ENCODE results near the gene TSPAN15. TPM values are rescaled to one million over a fixed set of nuclear protein-coding genes. Genes with fewer than 3 reads are reported as not detected.
"Not testable (repeated sequence)": the region's sequence is repeated elsewhere in the genome, so short reads cannot be mapped to it uniquely, and the experiment has no call there.

TSPAN15 gene
- total RNA-seq, 2 donors from 2014 or later = 6.6 to 7.7 TPM

- H3K4me1 ChIP-seq = peaks cover 0 to 16% of the 10 kb centered on the region in 2 donors
- no peaks in the 10 kb centered on the region for H3K9me3 ChIP-seq
- no peak for TF ChIP-seq CTCF (IDR thresholded peaks at IDR 0.05)
- H3K27ac ChIP-seq = no peak overlapping the region
- no peak for DNase-seq (ENCODE audit: low spot score)
- H3K27me3 ChIP-seq = no peaks in the 10 kb centered on the region
- no peaks in the 10 kb centered on the region for H3K36me3 ChIP-seq
- H3K4me3 ChIP-seq = no peak overlapping the region
Observed at GRCh38 chr10:69443354-69443753, 7.9 kb upstream of the TSPAN15 start.

GRCh38 chr10:69445041-69445440 lies 6.2 kb upstream of the TSPAN15 start:
- Histone ChIP-seq H3K9me3 (no peaks in the 10 kb centered on the region), H3K27ac (no peak overlapping the region), H3K36me3 (no peaks in the 10 kb centered on the region), H3K4me1 (peaks cover 0 to 6% of the 10 kb centered on the region in 2 donors), H3K27me3 (no peaks in the 10 kb centered on the region), H3K4me3 (no peak overlapping the region)
- no peak for DNase-seq (ENCODE audit: low spot score)
- no peak for TF ChIP-seq CTCF (IDR thresholded peaks at IDR 0.05)

GRCh38 chr10:69446229-69446628 lies 5.0 kb upstream of the TSPAN15 start:
- Histone ChIP-seq H3K27me3 (no peaks in the 10 kb centered on the region), H3K4me3 (no peak overlapping the region), H3K36me3 (no peaks in the 10 kb centered on the region), H3K4me1 (peaks cover 0 to 15% of the 10 kb centered on the region in 2 donors), H3K9me3 (no peaks in the 10 kb centered on the region), H3K27ac (no peak overlapping the region)
- no peak for TF ChIP-seq CTCF (IDR thresholded peaks at IDR 0.05)
- no peak for DNase-seq (ENCODE audit: low spot score)

GRCh38 chr10:69446650-69447151 lies 4.6 kb upstream of the TSPAN15 start:
- Histone ChIP-seq H3K27ac (no peak overlapping the region), H3K27me3 (no peaks in the 10 kb centered on the region), H3K36me3 (no peaks in the 10 kb centered on the region), H3K9me3 (no peaks in the 10 kb centered on the region), H3K4me1 (peaks cover 0 to 18% of the 10 kb centered on the region in 2 donors), H3K4me3 (no peak overlapping the region)
- TF ChIP-seq CTCF (IDR thresholded peaks at IDR 0.05) = no peak
- DNase-seq (ENCODE audit: low spot score) = no peak

GRCh38 chr10:69449841-69450240 lies 1.4 kb upstream of the TSPAN15 start:
- Histone ChIP-seq H3K9me3 (no peaks in the 10 kb centered on the region), H3K27ac (peak overlapping the region in 1 of 2 donors; percentile 13), H3K4me3 (no peak overlapping the region), H3K4me1 (peaks cover 0 to 34% of the 10 kb centered on the region in 2 donors), H3K27me3 (no peaks in the 10 kb centered on the region), H3K36me3 (no peaks in the 10 kb centered on the region)
- peak; percentile 73 for DNase-seq (ENCODE audit: low spot score)
- TF ChIP-seq CTCF (IDR thresholded peaks at IDR 0.05) = peak; percentile 59 to 70

- H3K4me3 ChIP-seq; H3K27me3 ChIP-seq; DNase-seq (ENCODE audit: low spot score); H3K36me3 ChIP-seq; H3K9me3 ChIP-seq: not testable (repeated sequence)
- Histone ChIP-seq H3K27ac (peak overlapping the region; percentile 0 to 13), H3K4me1 (peaks cover 0 to 34% of the 10 kb centered on the region in 2 donors)
Observed at GRCh38 chr10:69450395-69450794, 870 bp upstream of the TSPAN15 start.

All from right atrium auricular region (tissue), 2 donors.